HEK293T (cell line): Measurements from ENCODE around the gene PLCL2.

Experiments
- ARNT ChIP-seq: fragments of 450-650 bp; IDR thresholded peaks from 2 replicates; pipeline ENCODE4 v1.6.1; 2017; ENCODE audit warnings: mild to moderate bottlenecking
- CTBP1 ChIP-seq: fragments of 450-650 bp; IDR thresholded peaks from 2 replicates; pipeline ENCODE4 v1.6.1; 2016; ENCODE audit warnings: borderline replicate concordance
- ELF4 ChIP-seq: fragments of 450-650 bp; IDR thresholded peaks from 2 replicates; pipeline ENCODE4 v1.6.1; 2017; ENCODE audit warnings: antibody characterized with exemption
- FOXA1 ChIP-seq: fragments of 450-650 bp; IDR thresholded peaks from 2 replicates; pipeline ENCODE4 v1.6.1; 2016; ENCODE audit warnings: mild to moderate bottlenecking
- FOXK2 ChIP-seq: fragments of 450-650 bp; IDR thresholded peaks from 2 replicates; pipeline ENCODE4 v1.6.1; 2016; ENCODE audit warnings: mild to moderate bottlenecking
- FOXM1 ChIP-seq: fragments of 450-650 bp; IDR thresholded peaks from 2 replicates; pipeline ENCODE4 v1.6.1; 2017; ENCODE audit warnings: mild to moderate bottlenecking, borderline replicate concordance
- HDGF ChIP-seq: fragments of 450-650 bp; IDR thresholded peaks from 2 replicates; pipeline ENCODE4 v1.6.1; 2017; ENCODE audit warnings: antibody characterized with exemption, borderline replicate concordance
- SUZ12 ChIP-seq: fragments of 450-650 bp; IDR thresholded peaks from 2 replicates; pipeline ENCODE4 v1.6.1; 2016; ENCODE audit warnings: mild to moderate bottlenecking

- TF ChIP-seq FOXA1: no peak
- TF ChIP-seq ARNT: no peak
- TF ChIP-seq SUZ12: no peak
- no peak for TF ChIP-seq ELF4
- no peak for TF ChIP-seq FOXK2
- TF ChIP-seq FOXM1: no peak
- no peak for TF ChIP-seq HDGF
- no peak for TF ChIP-seq CTBP1
Measured at GRCh38 chr3:16936676-16937230, 52.0 kb downstream of the PLCL2 start.
